Aorta (tissue), 5 donors: Measurements from ENCODE around the gene HPF1. TPM values are rescaled to one million over a fixed set of nuclear protein-coding genes. Genes with fewer than 3 reads are reported as not detected.

Experiments used
- ATAC-seq: fragments of 200-7000 bp; cut with Tn5 transposase; one replicate; pipeline ENCODE4 v1.9.1; 2022; ENCODE audit warnings: moderate library complexity; ENCODE audit not compliant: low FRiP score
- DNase-seq, 2 donors: peaks; one replicate each; pipeline ENCODE4 v3.0.0-alpha.2; 2020
- H3K27ac ChIP-seq, 2 donors: one replicate each; pipeline ENCODE4 v1.5.1; 2013; ENCODE audit warnings: low read length in 2 of 2, mild to moderate bottlenecking in 2 of 2, moderate library complexity in 2 of 2, control low read depth in 1 of 2, inconsistent platforms in 1 of 2, low read depth in 1 of 2
- H3K27me3 ChIP-seq, 2 donors: one replicate each; pipeline ENCODE4 v1.6.1; 2013; ENCODE audit warnings: control low read depth in 1 of 2, low read length in 1 of 2, mild to moderate bottlenecking in 1 of 2, moderate library complexity in 1 of 2; ENCODE audit not compliant: insufficient read depth in 2 of 2, control insufficient read depth in 1 of 2
- H3K36me3 ChIP-seq, 2 donors: one replicate each; pipeline ENCODE4 v1.6.1; 2013; ENCODE audit warnings: control low read depth in 1 of 2, low read length in 1 of 2, mild to moderate bottlenecking in 1 of 2; ENCODE audit not compliant: insufficient read depth in 2 of 2, control insufficient read depth in 1 of 2
- H3K4me1 ChIP-seq, 2 donors: one replicate each; pipeline ENCODE4 v1.6.1; 2013; ENCODE audit warnings: low read length in 2 of 2, control low read depth in 1 of 2, mild to moderate bottlenecking in 1 of 2, moderate library complexity in 1 of 2; ENCODE audit not compliant: insufficient read depth in 2 of 2, control insufficient read depth in 1 of 2
- H3K4me3 ChIP-seq, 2 donors: one replicate each; pipeline ENCODE4 v1.5.1; 2013; ENCODE audit warnings: low read length in 2 of 2, control low read depth in 1 of 2, mild to moderate bottlenecking in 1 of 2
- H3K9me3 ChIP-seq: one replicate; pipeline ENCODE4 v1.6.1; 2013; ENCODE audit warnings: mild to moderate bottlenecking, low read length; ENCODE audit not compliant: control insufficient read depth
- WGBS, 2 donors: extraction: QIAGEN DNeasy Blood & Tissue Kit; methylation state at CpG; one replicate each; pipeline ENCODE4 v1.1.7; 2013; 5-methylcytosine and 5-hydroxymethylcytosine counted together
- intact Hi-C, 2 donors: fragments of 100-400 bp; cut with DNase I; formaldehyde crosslinking; loops; one replicate each; pipeline versions ENCODE4 v1.14.2 to v1.15.0; 2022
- polyA plus RNA-seq, 2 donors: library from polyadenylated mRNA; stranded (reverse); fragments of 200-250 nt; gene quantifications; one replicate each; pipeline ENCODE4 v1.2.3, GENCODE V29; 2013
- total RNA-seq, 2 donors: library from RNA; stranded (reverse); fragmentation: NEBNext Ultra II Directional; extraction: Animal tissue kit (Norgen Biotek cat#: 25700); gene quantifications; one replicate each; pipeline ENCODE4 v1.2.1, GENCODE V29; 2021
- donor health status: healthy with polysubstance abuse.
- donor health status: Bipolar disorder and iron deficiency.
- donor health status: DM: no; HTN: no; CAD: no.
- donor health status: DM: no; HTN: no; CAD: no.
- donor health status: DM: yes; HTN: yes; CAD: no.

HPF1 gene
- total and polyA plus RNA-seq, 4 donors = 22.5 to 58.4 (median 24.8) TPM

DNA sequence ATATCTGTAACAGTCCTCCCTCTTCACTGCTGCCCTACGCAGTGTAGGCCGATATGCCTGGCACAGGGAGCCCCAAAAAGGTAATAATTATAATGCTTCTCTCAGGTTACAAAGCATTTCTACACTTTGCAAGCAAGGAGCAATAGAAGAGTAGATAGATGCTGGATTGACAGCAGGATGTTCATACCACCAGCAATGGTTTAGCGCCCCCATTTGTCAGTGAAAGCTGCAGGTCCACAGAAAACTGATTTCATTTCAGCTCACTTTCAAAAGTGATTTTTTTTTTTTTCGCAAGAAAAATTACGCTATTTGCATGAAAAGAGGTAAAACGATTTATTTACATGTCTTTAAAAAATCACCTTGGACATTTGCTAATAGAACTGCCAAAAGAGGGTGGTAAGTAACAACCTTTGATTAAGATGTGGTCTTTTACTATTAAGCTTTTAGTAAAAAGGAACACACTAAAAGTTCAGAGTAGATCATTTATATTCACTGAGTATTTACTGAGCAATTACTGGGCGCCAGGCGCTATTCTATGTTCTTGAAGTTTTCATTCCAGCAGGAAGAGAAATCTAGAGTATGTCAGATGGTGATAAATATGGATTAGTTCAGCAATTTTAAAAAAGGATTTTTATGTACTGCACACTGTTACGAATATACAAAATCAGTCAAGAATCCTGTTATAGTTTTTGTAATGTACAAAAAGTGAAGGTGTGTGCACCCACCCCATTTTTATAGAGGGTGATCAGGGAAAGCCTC lies 34.4 kb downstream of the HPF1 start:
- 87 to 88% methylated on average over 9 of the region's 9 CpGs for WGBS, 2 donors
- Histone ChIP-seq H3K9me3 (no peaks in the 10 kb centered on the region), H3K27me3 (no peaks in the 10 kb centered on the region), H3K36me3 (no peaks in the 10 kb centered on the region), H3K27ac (no peak overlapping the region), H3K4me1 (no peaks in the 10 kb centered on the region), H3K4me3 (no peak overlapping the region)
- ATAC-seq = no peak
- intact Hi-C loops = no loop called here
- no peak for DNase-seq

- H3K27me3 ChIP-seq = no peaks in the 10 kb centered on the region
- H3K4me3 ChIP-seq = no peak overlapping the region
- no peaks in the 10 kb centered on the region for H3K9me3 ChIP-seq
- H3K36me3 ChIP-seq = no peaks in the 10 kb centered on the region
- DNase-seq = no peak
- no peak for ATAC-seq
- no peak overlapping the region for H3K27ac ChIP-seq
- intact Hi-C loops = loop anchor here in 1 of 2 donors (2.0 kb wide), 1 partner anchor 20 kb away; no protein-coding TSS in a partner anchor
- H3K4me1 ChIP-seq = no peaks in the 10 kb centered on the region
- 95 to 96% methylated on average over 7 of the region's 7 CpGs for WGBS, 2 donors
Measured at GRCh38 chr4:169720529-169720928, 37.2 kb downstream of the HPF1 start.

GRCh38 chr4:169716677-169717076 lies 41.1 kb downstream of the HPF1 start:
- H3K4me3 ChIP-seq = no peak overlapping the region
- intact Hi-C loops = no loop called here
- WGBS, 2 donors = 48 to 52% methylated on average over 1 of the region's 1 CpG
- H3K27ac ChIP-seq = no peak overlapping the region
- DNase-seq (no peak), ATAC-seq (no peak)
- H3K4me1 ChIP-seq = no peaks in the 10 kb centered on the region
- no peaks in the 10 kb centered on the region for H3K27me3 ChIP-seq
- H3K36me3 ChIP-seq = peaks cover 0 to 1% of the 10 kb centered on the region in 2 donors
- no peaks in the 10 kb centered on the region for H3K9me3 ChIP-seq

GRCh38 chr4:169715826-169716225 lies 41.9 kb downstream of the HPF1 start:
- WGBS, 2 donors = 66 to 70% methylated on average over 2 of the region's 2 CpGs
- intact Hi-C loops = no loop called here
- Histone ChIP-seq H3K27ac (no peak overlapping the region), H3K4me1 (no peaks in the 10 kb centered on the region), H3K36me3 (peaks cover 0 to 1% of the 10 kb centered on the region in 2 donors), H3K27me3 (no peaks in the 10 kb centered on the region), H3K9me3 (no peaks in the 10 kb centered on the region), H3K4me3 (no peak overlapping the region)
- ATAC-seq = no peak
- DNase-seq = no peak

DNA sequence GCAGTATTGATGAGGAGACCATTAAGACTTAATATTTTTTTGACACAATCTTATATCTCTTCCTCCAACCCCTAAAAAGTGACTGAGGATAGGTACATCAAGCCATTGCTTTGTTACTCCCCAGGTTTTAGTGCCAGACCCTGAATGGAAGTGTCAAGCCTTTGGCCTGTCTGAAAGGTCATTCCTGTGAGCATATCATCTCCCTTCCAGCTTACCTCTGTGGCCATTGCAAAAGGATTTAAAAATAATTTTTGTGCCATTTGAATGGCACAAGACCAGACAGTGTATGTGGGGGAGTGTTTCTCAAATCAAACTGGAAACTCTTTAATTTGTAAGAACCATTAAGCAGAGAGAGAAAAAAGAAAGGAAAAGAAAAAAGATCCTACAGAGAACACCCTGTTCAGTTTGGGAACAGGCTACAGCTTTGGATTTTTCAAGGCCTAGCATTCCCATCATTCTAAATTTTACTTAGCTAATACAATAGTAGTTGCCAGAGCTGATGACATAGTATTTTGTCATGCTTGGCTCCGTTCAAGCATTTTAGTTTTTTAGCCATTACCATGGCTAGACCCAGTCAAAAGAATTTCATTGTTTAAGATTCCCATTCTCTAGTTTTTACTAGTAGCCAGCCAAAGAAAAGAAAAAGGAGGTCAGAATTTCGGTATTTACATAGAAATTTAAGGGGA lies 49.6 kb downstream of the HPF1 start:
- DNase-seq (no peak), ATAC-seq (peak; percentile 48)
- Histone ChIP-seq H3K27me3 (no peaks in the 10 kb centered on the region), H3K9me3 (no peaks in the 10 kb centered on the region), H3K4me1 (no peaks in the 10 kb centered on the region), H3K36me3 (peaks cover 0 to 5% of the 10 kb centered on the region in 2 donors), H3K27ac (peak overlapping the region in 1 of 2 donors; percentile 71), H3K4me3 (no peak overlapping the region)
- intact Hi-C loops = loop anchor here in 1 of 2 donors (5.0 kb wide), 1 partner anchor 86 kb away; the partner anchor contains the start of gene CLCN3
- WGBS, 2 donors = 5 to 6% methylated on average over 2 of the region's 2 CpGs

DNA sequence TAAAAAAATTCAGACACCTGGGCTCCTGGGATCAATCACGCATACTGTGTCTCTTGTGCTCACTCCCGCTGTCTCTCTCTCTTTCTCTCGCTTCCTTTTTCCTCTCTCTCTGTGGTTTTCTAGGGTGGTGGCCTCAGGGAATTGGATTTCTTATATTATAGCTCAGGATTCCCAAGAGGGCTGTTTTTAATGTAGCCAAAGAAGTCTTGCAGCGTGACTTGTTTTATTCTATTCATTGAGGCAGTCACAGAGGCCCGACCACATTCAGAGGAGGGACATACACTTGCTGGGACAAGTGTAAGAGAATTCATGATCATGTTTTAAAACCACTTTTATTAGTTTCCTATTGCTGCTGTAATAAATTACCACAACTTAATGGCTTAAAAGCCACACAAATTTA lies 59.4 kb downstream of the HPF1 start:
- Histone ChIP-seq H3K27me3 (no peaks in the 10 kb centered on the region), H3K36me3 (peaks cover 0 to 8% of the 10 kb centered on the region in 2 donors), H3K4me3 (no peak overlapping the region), H3K4me1 (no peaks in the 10 kb centered on the region), H3K27ac (no peak overlapping the region), H3K9me3 (no peaks in the 10 kb centered on the region)
- 95 to 97% methylated on average over 5 of the region's 5 CpGs for WGBS, 2 donors
- intact Hi-C loops = no loop called here
- DNase-seq (no peak), ATAC-seq (no peak)

- intact Hi-C loops = no loop called here
- peaks cover 2 to 8% of the 10 kb centered on the region in 2 donors for H3K36me3 ChIP-seq
- 84 to 95% methylated on average over 5 of the region's 5 CpGs for WGBS, 2 donors
Measured at GRCh38 chr4:169690787-169691186, 67.0 kb downstream of the HPF1 start.

GRCh38 chr4:169689681-169690080 lies 68.1 kb downstream of the HPF1 start:
- intact Hi-C loops = no loop called here
- Histone ChIP-seq H3K36me3 (peaks cover 2 to 8% of the 10 kb centered on the region in 2 donors), H3K27me3 (no peaks in the 10 kb centered on the region), H3K4me1 (no peaks in the 10 kb centered on the region), H3K9me3 (no peaks in the 10 kb centered on the region), H3K27ac (no peak overlapping the region), H3K4me3 (no peak overlapping the region)
- 98 to 100% methylated on average over 1 of the region's 1 CpG for WGBS, 2 donors
- no peak for ATAC-seq
- no peak for DNase-seq

More at GRCh38 chr4:169690787-169691186, 67.0 kb downstream of the HPF1 start:
- ATAC-seq (no peak), DNase-seq (no peak)
- Histone ChIP-seq H3K4me3 (no peak overlapping the region), H3K9me3 (no peaks in the 10 kb centered on the region), H3K27me3 (no peaks in the 10 kb centered on the region), H3K27ac (no peak overlapping the region), H3K4me1 (no peaks in the 10 kb centered on the region)
